ENCODE data around the gene RPN1. TPM values are rescaled to one million over a fixed set of nuclear protein-coding genes. Genes with fewer than 3 reads are reported as not detected.
"Not testable (repeated sequence)": the region's sequence is repeated elsewhere in the genome, so short reads cannot be mapped to it uniquely, and the experiment has no call there.

Gene RPN1
- total RNA-seq: 108 TPM

- ATAC-seq: peak; percentile 100
These were observed at the start of gene RPN1 for GRCh38 chr3:128650096-128651050. RPN1 (minus strand) TSS chr3:128650818; CDS start chr3:128650800, 18 bp downstream.

- peak; percentile 70 for ATAC-seq
These were observed 47.8 kb upstream of the RPN1 start for GRCh38 chr3:128698211-128699047.

- no peak for ATAC-seq
These were observed 46.7 kb upstream of the RPN1 start for GRCh38 chr3:128697341-128697740.

- ATAC-seq: no peak
These were observed 43.1 kb upstream of the RPN1 start for GRCh38 chr3:128693696-128694095.

GRCh38 chr3:128689060-128689459 lies 38.4 kb upstream of the RPN1 start:
- no peak for ATAC-seq

GRCh38 chr3:128686465-128686864 lies 35.8 kb upstream of the RPN1 start:
- ATAC-seq: no peak

- ATAC-seq: no peak
These were observed 34.5 kb upstream of the RPN1 start for GRCh38 chr3:128684986-128685726.

GRCh38 chr3:128683957-128684356 lies 33.3 kb upstream of the RPN1 start:
- no peak for ATAC-seq

GRCh38 chr3:128681369-128681829 lies 30.8 kb upstream of the RPN1 start:
- no peak for ATAC-seq

- ATAC-seq: peak; percentile 100
These were observed 30.2 kb upstream of the RPN1 start for GRCh38 chr3:128680603-128681368.

- no peak for ATAC-seq
These were observed 28.7 kb upstream of the RPN1 start for GRCh38 chr3:128679338-128679737.

- ATAC-seq: not testable (repeated sequence)
These were observed 25.2 kb upstream of the RPN1 start for GRCh38 chr3:128675802-128676201.

DNA sequence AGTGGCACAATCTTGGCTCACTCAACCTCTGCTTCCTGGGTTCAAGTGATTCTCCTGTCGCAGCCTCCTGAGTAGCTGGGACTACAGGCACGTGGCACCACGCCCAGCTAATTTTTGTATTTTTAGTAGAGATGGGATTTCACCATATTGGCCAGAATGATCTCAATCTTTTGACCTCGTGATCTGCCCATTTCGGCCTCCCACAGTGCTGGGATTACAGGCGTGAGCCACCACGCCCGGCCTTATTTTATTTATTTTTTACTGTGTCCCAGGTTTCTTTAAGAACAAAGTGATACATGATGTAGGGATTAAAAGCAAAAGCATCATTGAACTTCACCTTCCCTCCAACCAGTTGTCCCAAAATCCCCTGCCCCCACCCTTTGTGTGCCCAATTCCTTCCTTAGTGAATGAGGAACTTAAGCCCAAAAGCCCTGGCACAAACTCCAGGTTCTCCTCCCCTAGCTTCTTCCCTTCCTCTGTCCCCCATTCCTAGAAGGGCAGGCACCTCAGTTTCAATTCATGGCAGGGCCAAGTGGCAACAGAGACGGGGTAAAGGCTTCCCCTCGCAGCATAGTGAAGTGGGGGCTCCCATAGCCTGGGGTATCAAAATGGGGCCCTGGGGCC lies 23.7 kb upstream of the RPN1 start:
- ATAC-seq: no peak

DNA sequence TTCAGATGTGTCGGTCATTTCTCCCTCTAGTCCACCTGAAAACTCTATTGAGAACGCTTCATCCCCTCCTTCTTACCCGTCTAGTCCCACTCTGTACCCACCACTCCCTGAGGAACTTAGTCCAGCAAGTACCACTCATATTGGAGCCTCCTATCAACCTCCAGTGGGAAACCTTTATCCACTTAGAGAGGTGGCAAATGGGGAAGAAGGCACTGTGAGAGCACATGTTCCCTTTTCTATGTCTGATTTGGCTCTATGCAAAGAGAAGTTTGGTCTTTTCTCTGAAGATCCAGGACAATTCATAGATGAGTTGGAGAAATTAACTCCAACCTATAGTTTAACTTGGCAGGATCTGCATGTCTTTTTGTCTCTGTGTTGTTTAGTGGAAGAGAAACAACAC lies 17.0 kb upstream of the RPN1 start:
- ATAC-seq: no peak

GRCh38 chr3:128665362-128666021 lies 14.9 kb upstream of the RPN1 start:
- no peak for ATAC-seq

DNA sequence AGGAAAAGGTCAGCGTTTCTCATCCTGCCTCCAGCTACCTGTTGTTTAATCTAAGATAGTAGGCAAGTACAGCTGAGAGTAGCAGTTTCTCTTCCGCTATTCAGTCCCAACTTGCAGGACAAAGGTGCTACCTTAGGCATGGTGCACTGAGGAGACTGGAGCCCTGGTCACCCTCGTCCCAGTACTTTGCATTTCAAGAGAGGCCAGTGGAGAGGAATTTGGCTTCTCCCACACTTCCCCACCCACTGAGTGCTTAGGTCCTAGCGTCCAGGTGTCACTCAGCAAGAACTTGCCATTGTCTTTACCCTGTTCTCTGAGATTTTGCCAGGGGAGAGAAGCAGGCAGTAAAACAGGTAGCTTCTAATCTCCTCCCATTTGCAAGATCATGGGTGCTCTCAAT lies 12.5 kb upstream of the RPN1 start:
- ATAC-seq: no peak

- no peak for ATAC-seq
These were observed 4.9 kb upstream of the RPN1 start for GRCh38 chr3:128655531-128655930.

- ATAC-seq: not testable (repeated sequence)
These were observed 3.6 kb upstream of the RPN1 start for GRCh38 chr3:128653993-128654805.

GRCh38 chr3:128653383-128653992 lies 2.9 kb upstream of the RPN1 start:
- ATAC-seq: not testable (repeated sequence)

All from esophagus mucosa (tissue), 1 donor.